Erythroblast (primary cell): ENCODE data around the gene TCEAL4.

Experiments used
- DNase-seq, 2 experiments: peaks; one replicate each; lab custom pipeline; 2025; lab: John Stamatoyannopoulos, UW
- GATA1 ChIP-seq: IDR thresholded peaks from 2 replicates; pipeline ENCODE4 v1.6.1; 2011; ENCODE audit warnings: low read depth, mild to moderate bottlenecking, control low read depth, low read length, moderate library complexity
- POLR2A ChIP-seq: IDR thresholded peaks from 2 replicates; pipeline ENCODE4 v1.6.1; 2011; ENCODE audit warnings: mild to moderate bottlenecking, low read length

Gene TCEAL4

DNA sequence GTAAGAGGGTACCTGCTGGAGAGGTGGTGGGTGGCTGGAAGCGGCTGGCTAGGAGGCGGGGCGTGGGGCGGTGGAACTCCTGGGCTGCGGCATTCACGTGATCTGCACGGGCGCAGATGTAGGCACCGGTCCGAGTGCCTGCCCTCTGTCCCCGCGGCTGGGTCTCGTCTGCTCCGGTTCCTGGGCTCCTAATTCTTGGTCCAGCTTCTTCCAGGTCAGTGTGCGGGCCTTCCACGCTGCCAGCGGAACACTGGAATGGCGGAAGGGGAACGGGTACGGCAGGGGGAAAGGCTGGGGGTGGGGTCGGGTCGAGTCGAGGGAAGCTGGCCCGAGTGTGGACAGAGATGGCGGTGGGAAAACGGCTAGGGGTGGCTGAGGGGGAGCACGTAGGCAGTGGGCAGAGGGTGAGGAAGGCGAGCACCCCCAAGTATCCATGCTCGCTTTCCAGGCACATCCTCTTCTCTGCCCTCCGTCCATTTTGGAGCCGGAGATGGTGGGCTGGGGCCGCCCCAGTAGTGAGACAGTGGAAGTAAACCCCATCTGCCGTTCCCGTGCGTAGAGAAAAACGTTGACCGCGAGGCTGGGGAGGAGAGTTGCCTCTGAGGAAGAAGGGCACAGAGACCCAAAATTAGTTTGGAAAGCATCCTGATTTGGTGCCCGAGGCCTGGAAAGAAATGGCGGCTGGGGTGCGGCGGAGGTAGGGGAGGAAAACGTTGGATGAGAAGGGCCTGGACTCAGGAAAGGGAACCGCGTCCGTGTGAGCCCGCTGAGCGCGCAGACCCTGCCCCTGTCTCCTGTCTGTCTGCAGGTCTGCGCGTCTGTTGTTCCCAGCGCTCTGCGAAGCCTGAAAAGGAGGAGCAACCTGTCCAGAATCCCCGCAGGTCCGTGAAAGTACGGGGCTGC lies at the start of gene TCEAL4:
TSS of gene TCEAL4 (plus strand) at position 105 of the 903 bp plus-strand sequence. CDS start 1,161 bp downstream, outside the sequence.
- DNase-seq, result peak; percentile 23 to 29
- TF ChIP-seq POLR2A (no peak), GATA1 (no peak)

DNA sequence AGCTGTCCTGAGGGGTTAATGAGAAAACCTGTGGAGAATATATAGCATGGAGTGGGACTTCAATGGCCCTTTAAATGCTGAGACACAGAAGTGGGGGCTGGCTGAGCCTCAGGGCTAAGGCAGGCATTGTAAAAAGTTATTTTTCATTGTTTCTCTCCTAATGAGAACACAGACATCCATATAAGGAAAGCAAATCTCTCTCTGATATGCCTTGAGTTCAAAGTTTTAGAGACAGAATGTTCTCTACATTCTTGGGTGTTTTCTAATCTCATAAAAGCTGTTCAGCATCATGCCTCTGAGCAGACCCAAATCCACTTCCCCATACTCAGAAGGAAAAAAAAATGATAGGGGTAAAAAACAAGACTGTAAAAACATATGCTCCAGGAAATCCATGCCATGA lies 49.2 kb upstream of the TCEAL4 start:
- no peak for TF ChIP-seq POLR2A
- no peak for TF ChIP-seq GATA1
- no peak for DNase-seq

DNA sequence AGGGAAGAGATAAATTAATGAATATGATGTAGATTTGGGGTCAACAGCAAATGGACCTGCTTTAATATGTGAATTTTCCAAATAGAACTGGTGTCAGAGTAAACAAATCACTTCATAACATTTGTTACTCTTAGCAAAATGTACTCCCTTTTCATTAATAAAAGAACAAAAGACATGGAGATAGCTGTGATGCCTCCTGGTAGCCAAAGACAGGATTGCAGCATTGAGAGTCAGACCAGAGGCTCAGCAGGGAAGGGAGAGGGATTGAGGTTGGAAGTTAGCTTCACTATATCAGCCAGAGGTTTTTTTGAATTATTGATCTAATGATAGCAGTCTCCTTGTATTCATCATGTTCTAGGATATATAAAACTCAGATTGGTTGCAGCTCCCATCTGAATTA lies 48.6 kb upstream of the TCEAL4 start:
- no peak for TF ChIP-seq GATA1
- TF ChIP-seq POLR2A, result no peak
- no peak for DNase-seq

DNA sequence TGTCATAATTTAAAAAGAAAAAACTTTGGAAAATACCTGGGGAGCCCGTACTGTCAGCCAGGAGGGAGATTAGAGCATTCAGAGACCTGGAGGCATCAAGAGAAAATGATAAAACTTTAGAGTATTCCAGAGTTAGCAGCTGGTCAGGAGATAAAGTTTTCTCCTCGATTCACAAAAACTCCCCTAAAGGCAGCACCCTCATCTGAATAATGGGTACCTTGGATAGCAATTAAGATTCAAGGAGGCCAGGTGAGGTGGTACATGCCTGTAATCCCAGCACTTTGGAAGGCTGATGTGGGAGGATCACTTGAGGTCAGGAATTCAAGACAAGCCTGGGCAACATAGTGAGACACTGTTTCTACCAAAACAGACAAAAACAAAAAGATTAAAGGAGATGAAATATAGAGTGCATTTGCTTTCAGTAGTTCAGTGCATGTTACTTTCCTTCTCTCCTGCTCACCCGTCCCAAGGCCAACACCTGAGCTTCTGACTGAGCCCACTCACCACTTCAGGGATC lies 47.4 kb upstream of the TCEAL4 start:
- DNase-seq, result no peak
- TF ChIP-seq GATA1 (no peak), POLR2A (no peak)

DNA sequence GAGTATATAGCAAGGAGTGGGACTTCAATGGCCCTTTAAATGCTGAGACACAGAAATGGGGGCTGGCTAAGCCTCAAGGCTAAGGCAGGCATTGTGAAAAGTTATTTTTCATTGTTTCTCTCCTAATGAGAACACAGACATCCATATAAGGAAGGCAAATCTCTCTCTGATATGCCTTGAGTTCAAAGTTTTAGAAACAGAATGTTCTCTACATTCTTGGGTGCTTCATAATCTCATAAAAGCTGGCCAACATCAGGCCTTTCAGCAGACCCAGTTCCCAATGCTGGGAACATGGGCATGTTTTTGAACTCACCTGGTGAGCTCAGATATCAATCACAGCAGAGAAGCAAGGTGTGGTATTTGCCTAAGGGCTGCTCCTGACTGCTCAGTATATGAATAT lies 46.6 kb upstream of the TCEAL4 start:
- no peak for DNase-seq

DNA sequence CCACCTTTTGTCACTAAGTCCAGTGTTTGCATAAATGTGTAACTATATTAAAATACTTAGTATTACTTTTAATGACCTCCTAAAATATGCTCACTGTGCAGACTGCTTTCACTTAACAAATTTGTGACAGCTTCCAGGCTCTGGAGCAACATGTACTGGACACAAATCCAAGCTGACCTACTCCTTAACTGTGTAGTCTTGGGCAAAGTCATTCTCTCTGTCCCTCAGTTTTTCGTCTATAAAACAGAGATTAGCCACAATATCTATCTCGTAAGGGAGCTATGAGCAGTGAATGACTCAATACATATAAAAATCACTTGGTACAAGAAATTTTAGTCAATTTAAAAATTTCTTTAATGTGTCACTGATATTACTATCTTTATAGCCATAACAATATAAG lies 45.6 kb upstream of the TCEAL4 start:
- no peak for TF ChIP-seq POLR2A
- no peak for TF ChIP-seq GATA1

More for the DNA sequence above, 46.6 kb upstream of the TCEAL4 start:
- TF ChIP-seq POLR2A (no peak), GATA1 (no peak)

DNA sequence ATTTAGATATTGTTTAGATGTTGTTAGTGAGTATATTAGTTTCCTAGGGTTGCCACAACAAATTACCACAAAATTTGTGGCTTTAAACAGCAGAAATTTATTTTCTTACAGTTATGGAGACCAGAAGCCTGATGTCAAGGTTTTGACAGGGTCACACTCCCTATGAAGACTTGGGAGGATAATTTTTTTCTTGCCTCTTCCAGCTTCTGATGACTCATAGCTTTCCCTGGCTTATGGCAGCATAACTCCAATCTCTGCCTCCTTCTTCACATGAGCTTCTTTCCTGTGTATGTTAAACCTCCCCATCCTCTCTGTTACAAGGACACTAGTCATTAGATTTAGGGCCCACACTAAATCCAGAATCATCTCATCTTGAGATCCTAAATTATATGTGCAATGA lies 45.2 kb upstream of the TCEAL4 start:
- DNase-seq, result no peak
- TF ChIP-seq GATA1 (no peak), POLR2A (no peak)

More for the DNA sequence above, 45.6 kb upstream of the TCEAL4 start:
- no peak for DNase-seq

DNA sequence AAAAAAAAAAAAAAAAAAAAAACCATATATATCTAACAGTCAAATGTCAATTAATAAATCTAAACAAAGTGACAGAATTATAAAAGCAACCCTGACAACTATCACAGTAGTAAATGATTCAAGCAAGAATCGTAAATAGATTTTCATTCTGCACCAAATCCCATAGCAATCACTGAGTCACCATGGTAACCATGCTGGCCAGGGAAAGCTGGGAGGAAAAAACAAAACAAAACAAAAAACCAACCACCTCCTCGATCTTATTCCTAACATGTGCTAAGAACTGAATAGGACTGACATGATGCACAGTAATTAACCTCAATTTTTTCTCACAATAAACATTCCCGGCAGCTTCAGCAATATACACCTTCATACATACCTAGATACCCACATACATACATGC lies 35.4 kb upstream of the TCEAL4 start:
- no peak for DNase-seq
- TF ChIP-seq GATA1, result no peak
- TF ChIP-seq POLR2A, result no peak

DNA sequence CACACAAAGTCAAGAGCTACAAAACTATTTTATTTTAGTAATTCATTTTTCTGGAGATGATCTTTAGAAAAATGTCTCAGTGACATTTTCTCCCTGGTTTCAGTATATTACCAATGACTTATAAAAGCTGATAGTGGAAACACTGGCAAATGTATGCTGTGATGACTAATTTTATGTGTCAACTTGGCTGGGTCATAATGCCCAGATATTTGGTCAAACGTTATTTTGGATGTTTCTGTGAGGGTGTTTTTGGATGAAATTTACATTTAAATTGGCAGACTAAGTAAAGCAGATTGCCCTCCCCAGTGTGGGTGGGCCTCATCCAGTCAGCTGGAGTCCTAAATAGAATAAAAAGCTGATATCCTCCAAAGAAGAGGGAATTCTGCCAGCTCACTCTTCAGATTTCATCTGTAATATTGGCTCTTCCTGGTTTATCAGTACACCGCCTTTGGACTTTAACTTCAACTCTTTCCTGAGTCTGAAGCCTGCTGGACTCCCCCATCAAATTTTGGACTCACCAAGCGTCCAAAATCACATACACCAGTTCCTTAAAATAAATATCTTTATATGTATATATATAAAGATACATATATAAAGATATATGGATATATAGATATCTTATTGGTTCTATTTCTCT lies 34.8 kb upstream of the TCEAL4 start:
- no peak for TF ChIP-seq POLR2A
- TF ChIP-seq GATA1, result no peak
- DNase-seq, result no peak

DNA sequence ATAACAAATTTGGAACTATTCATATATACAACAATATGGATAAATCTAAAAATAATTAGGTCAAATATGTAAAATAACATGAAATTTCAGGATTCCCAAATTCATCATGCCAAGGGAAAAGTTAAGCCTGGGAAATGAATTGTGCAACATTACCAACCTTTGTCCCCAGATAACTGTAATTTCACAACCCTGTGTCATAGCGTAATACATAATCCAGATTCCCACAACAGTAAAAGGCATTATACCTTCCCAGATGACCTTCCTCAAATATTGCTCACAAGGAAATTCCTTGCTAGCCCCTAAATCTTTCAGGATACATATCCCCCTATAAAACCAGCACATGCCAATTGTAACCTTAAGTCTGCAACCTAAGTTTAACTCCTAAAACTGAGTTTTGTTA lies 33.1 kb upstream of the TCEAL4 start:
- DNase-seq, result no peak
- TF ChIP-seq GATA1 (no peak), POLR2A (no peak)

DNA sequence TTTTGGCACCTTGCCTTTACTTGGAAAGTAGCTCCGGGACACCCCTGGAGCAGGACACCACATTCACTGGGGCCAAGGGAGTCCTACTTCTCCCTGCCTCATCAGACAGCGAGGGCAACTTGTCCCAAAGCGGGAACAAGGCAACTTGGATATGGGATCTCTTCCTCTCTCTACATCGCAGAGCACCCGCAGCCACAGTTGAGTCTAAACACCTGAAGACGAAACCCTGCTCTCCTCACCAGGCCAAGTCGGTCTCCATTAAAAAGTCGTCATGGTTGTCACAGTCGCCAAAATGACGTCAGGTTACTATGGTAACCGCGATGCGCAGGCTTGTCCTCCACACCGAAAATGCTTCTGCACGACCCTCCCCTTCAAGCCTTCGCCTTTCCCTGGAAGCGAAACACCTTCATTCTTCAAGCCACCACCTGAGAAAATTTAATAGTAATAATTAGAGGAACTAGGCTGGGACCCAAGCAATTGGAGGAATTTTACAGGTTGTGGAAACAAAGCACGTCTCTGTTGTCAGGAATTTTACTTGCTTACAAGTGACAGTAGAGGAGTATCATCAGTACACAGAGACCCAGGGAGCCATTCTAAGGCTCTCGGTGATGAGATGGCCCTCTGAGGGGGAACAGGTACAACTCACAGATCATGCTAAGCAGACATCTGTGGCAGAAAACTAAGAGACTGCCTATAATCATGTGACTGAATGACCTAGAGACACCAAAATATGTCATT lies 30.5 kb upstream of the TCEAL4 start:
- TF ChIP-seq GATA1, result no peak
- TF ChIP-seq POLR2A, result peak; percentile 60
- peak; percentile 85 to 86 for DNase-seq

DNA sequence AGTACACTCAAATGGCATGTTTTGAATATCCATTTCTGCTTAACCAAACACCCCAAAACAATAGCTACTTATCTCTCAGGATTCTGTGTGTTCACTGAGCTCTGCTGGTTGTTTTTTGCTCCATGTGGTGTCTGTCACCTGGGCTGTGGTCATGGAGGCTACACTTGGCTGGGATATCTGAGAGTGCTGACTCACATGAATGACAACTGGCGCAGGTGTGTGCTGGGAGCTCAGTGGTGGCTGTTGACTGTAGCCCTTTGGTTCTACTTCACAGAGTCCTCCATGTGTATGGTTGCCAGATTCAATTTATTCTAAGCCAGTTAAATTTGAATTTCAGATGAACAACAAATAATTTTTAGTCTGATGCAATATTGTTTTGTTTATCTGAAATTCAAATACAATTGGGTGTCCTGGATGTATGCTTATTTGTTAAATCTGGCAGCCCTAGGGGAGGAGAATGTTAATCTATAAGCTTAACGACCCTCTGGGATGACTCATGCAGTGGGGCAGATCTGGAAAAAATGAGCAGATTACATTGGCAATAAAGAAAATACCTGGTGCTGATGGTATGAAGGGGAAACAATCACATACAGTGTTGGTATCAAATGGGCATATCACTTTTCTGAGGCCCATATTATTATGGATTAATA lies 28.2 kb upstream of the TCEAL4 start:
- TF ChIP-seq GATA1, result no peak
- TF ChIP-seq POLR2A, result no peak
- DNase-seq, result no peak

DNA sequence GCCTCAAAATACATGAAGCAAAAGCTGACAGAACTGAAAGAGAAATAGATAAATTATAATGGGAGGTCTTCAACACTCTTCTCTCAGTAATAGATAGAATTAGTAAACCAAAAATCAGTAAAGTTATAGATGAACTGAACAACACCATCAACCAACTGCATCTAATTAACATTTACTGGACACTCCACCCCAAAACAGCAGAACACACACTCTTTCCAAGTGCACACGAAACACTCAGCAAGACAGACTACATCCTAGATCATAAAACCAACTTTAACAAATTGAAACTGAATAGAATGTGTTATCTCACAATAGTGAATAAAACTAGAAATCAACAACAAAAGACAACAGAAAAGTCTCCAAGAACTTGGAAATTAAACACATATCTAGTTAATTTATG lies 25.1 kb upstream of the TCEAL4 start:
- TF ChIP-seq POLR2A, result no peak
- no peak for TF ChIP-seq GATA1
- no peak for DNase-seq
